GM23338 (cell line): ENCODE data around the gene HTT. TPM values are rescaled to one million over a fixed set of nuclear protein-coding genes. Genes with fewer than 3 reads are reported as not detected.

Experiments
- ATAC-seq: fragments of 200-7000 bp; cut with Tn5 transposase; 3 replicates; pipeline ENCODE4 v1.9.1; 2020
- DNase-seq: peaks from one replicate; pipeline ENCODE4 v3.0.0-alpha.2; 2015; ENCODE audit warnings: low spot score
- H2AFZ ChIP-seq: fragments of 200-600 bp; sonication (generic); 2 replicates; pipeline ENCODE4 v1.8.0; 2016; ENCODE audit warnings: antibody characterized with exemption, mild to moderate bottlenecking, moderate library complexity
- H3F3A ChIP-seq: fragments of 200-600 bp; sonication (generic); replicated peaks from 2 replicates; pipeline ENCODE4 v1.8.0; 2017; ENCODE audit warnings: antibody characterized with exemption, mixed run types, low read depth
- H3K27ac ChIP-seq: fragments of 200-600 bp; sonication (generic); 2 replicates; pipeline ENCODE4 v1.6.1; 2016; ENCODE audit warnings: low read depth
- H3K27me3 ChIP-seq: fragments of 200-600 bp; sonication (generic); 2 replicates; pipeline ENCODE4 v1.8.0; 2016; ENCODE audit warnings: mild to moderate bottlenecking, mixed run types, moderate library complexity; ENCODE audit not compliant: insufficient read depth
- H3K36me3 ChIP-seq: fragments of 200-600 bp; sonication (generic); 2 replicates; pipeline ENCODE4 v1.8.0; 2016; ENCODE audit warnings: mild to moderate bottlenecking; ENCODE audit not compliant: insufficient read depth
- H3K4me1 ChIP-seq: fragments of 200-600 bp; sonication (generic); 2 replicates; pipeline ENCODE4 v1.8.0; 2016; ENCODE audit warnings: mild to moderate bottlenecking, moderate library complexity; ENCODE audit not compliant: insufficient read depth
- H3K4me2 ChIP-seq: fragments of 200-600 bp; sonication (generic); 2 replicates; pipeline ENCODE4 v1.7.1; 2017; ENCODE audit warnings: mixed run types
- H3K4me3 ChIP-seq: fragments of 200-600 bp; sonication (generic); 2 replicates; pipeline ENCODE4 v1.6.1; 2016; ENCODE audit warnings: mixed run types
- H3K79me2 ChIP-seq: fragments of 200-600 bp; sonication (generic); replicated peaks from 2 replicates; pipeline ENCODE4 v1.8.0; 2017; ENCODE audit warnings: mild to moderate bottlenecking; ENCODE audit not compliant: insufficient read depth
- H3K9me2 ChIP-seq: fragments of 200-600 bp; sonication (generic); 2 replicates; pipeline ENCODE4 v1.8.0; 2017; ENCODE audit not compliant: insufficient read depth
- H4K20me1 ChIP-seq: fragments of 200-600 bp; sonication (generic); replicated peaks from 2 replicates; pipeline ENCODE4 v1.8.0; 2017; ENCODE audit warnings: mild to moderate bottlenecking; ENCODE audit not compliant: insufficient read depth
- H3K27ac Mint-ChIP-seq: 2 replicates; pipeline ENCODE4 v1.8.0; 2020; ENCODE audit warnings: inconsistent platforms, mild to moderate bottlenecking, moderate library complexity, mixed read lengths
- H3K27me3 Mint-ChIP-seq: 3 replicates; pipeline ENCODE4 v1.8.0; 2022; ENCODE audit warnings: low read depth, mild to moderate bottlenecking, moderate library complexity, mixed read lengths, inconsistent platforms; ENCODE audit not compliant: insufficient read depth, poor library complexity
- H3K36me3 Mint-ChIP-seq: 3 replicates; pipeline ENCODE4 v1.8.0; 2021; ENCODE audit warnings: low read depth, mild to moderate bottlenecking, inconsistent platforms, moderate library complexity, mixed read lengths
- H3K4me1 Mint-ChIP-seq: 3 replicates; pipeline ENCODE4 v1.8.0; 2020; ENCODE audit warnings: mild to moderate bottlenecking, inconsistent platforms, mixed read lengths
- H3K4me3 Mint-ChIP-seq: 3 replicates; pipeline ENCODE4 v1.8.0; 2021; ENCODE audit warnings: moderate library complexity, mild to moderate bottlenecking, inconsistent platforms, mixed read lengths
- H3K9me3 Mint-ChIP-seq: 3 replicates; pipeline ENCODE4 v1.8.0; 2020; ENCODE audit warnings: moderate library complexity, mild to moderate bottlenecking, inconsistent platforms, mixed read lengths
- CTCF ChIP-seq, 2 experiments: fragments of 200-600 bp in 1 of 2; sonication (generic) in 1 of 2; conservative IDR thresholded peaks; 2 replicates each; pipeline versions ENCODE4 v1.5.1 to v1.6.1; 2016 to 2017; ENCODE audit warnings: antibody characterized with exemption in 2 of 2, low read depth in 2 of 2, mild to moderate bottlenecking in 2 of 2, moderate library complexity in 1 of 2
- EZH2 ChIP-seq: fragments of 200-600 bp; sonication (generic); IDR thresholded peaks from one replicate; pipeline ENCODE4 v1.8.0; 2017; ENCODE audit warnings: antibody characterized with exemption, mild to moderate bottlenecking, low read depth; ENCODE audit not compliant: unreplicated experiment
- EZH2phosphoT487 ChIP-seq: fragments of 200-600 bp; sonication (generic); IDR thresholded peaks from one replicate; pipeline ENCODE4 v1.8.1; 2018; ENCODE audit warnings: antibody characterized with exemption; ENCODE audit not compliant: unreplicated experiment
- JUNB ChIP-seq: IDR thresholded peaks from one replicate; pipeline ENCODE4 v1.6.1; 2016; ENCODE audit warnings: antibody characterized with exemption; ENCODE audit not compliant: unreplicated experiment
- NANOG ChIP-seq: IDR thresholded peaks from 2 replicates; pipeline ENCODE4 v1.6.1; 2016; ENCODE audit warnings: antibody characterized with exemption, borderline replicate concordance
- POLR2AphosphoS5 ChIP-seq: IDR thresholded peaks from 2 replicates; pipeline ENCODE4 v1.6.1; 2016; ENCODE audit warnings: antibody characterized with exemption, low read depth
- STAT1 ChIP-seq: IDR thresholded peaks from one replicate; pipeline ENCODE4 v1.6.1; 2016; ENCODE audit warnings: antibody characterized with exemption; ENCODE audit not compliant: unreplicated experiment
- polyA plus RNA-seq: library from polyadenylated mRNA; unstranded; fragments of >200 nt; fragmentation: Nextera tagmentation; extraction: Ambion mirVana; gene quantifications from 2 replicates; pipeline ENCODE4 v1.2.1, GENCODE V29; 2016
- total RNA-seq: library from RNA; depleted of rRNA; stranded (reverse); fragments of >200 nt; shearing (Covaris generic); gene quantifications from 2 replicates; pipeline ENCODE4 v1.2.3, GENCODE V29; 2014
- TF ChIP-seq, protein P1 (sequence below): IDR thresholded peaks from one replicate; pipeline ENCODE4 v1.6.1; 2018; ENCODE audit warnings: antibody characterized with exemption; ENCODE audit not compliant: unreplicated experiment
- TF ChIP-seq, protein P2 (sequence below): fragments of 250-450 bp; sonication (Bioruptor Pico); IDR thresholded peaks from 2 replicates; pipeline ENCODE4 v1.5.0; 2020; ENCODE audit warnings: mild to moderate bottlenecking, moderate library complexity

Gene HTT
- total and polyA plus RNA-seq, 2 experiments from 2014 or later = 26.6 to 67.7 TPM

DNA sequence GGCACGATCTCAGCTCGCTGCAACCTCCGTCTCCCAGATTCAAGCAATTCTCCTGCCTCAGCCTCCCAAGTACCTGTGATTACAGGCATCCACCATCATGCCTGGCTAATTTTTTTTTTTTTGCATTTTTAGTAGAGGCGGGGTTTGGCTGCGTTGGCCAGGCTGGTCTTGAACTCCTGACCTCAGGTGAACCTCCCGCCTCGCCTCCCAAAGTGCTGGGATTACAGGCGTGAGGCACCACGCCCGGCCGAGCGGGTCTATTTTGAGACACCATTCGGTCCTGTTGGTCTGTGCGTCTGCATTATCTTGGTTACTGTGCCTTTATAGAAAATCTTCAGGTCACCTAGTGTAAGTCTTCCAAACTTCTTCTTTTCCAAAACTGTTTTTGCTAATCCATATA lies 196.7 kb downstream of the HTT start (continued):
- TF ChIP-seq CTCF (conservative IDR thresholded peaks at IDR 0.05; ENCODE audit: low read depth in 2 of 2) (no peak), EZH2phosphoT487 (no peak), NANOG (no peak), STAT1 (no peak)
- TF ChIP-seq, protein P1, sequence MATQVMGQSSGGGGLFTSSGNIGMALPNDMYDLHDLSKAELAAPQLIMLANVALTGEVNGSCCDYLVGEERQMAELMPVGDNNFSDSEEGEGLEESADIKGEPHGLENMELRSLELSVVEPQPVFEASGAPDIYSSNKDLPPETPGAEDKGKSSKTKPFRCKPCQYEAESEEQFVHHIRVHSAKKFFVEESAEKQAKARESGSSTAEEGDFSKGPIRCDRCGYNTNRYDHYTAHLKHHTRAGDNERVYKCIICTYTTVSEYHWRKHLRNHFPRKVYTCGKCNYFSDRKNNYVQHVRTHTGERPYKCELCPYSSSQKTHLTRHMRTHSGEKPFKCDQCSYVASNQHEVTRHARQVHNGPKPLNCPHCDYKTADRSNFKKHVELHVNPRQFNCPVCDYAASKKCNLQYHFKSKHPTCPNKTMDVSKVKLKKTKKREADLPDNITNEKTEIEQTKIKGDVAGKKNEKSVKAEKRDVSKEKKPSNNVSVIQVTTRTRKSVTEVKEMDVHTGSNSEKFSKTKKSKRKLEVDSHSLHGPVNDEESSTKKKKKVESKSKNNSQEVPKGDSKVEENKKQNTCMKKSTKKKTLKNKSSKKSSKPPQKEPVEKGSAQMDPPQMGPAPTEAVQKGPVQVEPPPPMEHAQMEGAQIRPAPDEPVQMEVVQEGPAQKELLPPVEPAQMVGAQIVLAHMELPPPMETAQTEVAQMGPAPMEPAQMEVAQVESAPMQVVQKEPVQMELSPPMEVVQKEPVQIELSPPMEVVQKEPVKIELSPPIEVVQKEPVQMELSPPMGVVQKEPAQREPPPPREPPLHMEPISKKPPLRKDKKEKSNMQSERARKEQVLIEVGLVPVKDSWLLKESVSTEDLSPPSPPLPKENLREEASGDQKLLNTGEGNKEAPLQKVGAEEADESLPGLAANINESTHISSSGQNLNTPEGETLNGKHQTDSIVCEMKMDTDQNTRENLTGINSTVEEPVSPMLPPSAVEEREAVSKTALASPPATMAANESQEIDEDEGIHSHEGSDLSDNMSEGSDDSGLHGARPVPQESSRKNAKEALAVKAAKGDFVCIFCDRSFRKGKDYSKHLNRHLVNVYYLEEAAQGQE = no peak

GRCh38 chr4:3276986-3277385 lies 202.5 kb downstream of the HTT start:
- Mint-ChIP-seq H3K4me1 (no peaks in the 10 kb centered on the region), H3K9me3 (peaks cover 10% of the 10 kb centered on the region; the same call in 2 of the 3 replicates), H3K27me3 (peaks cover 4% of the 10 kb centered on the region), H3K36me3 (peaks cover 2% of the 10 kb centered on the region; the same call in 1 of the 3 replicates), H3K4me3 (no peak overlapping the region), H3K27ac (no peak overlapping the region)
- Histone ChIP-seq H3K27ac (no peak overlapping the region), H3K4me3 (no peak overlapping the region), H2AFZ (no peak overlapping the region), H3K4me2 (no peak overlapping the region), H3K79me2 (no peaks in the 10 kb centered on the region), H3K36me3 (no peaks in the 10 kb centered on the region), H3F3A (no peaks in the 10 kb centered on the region), H3K27me3 (no peaks in the 10 kb centered on the region), H3K9me2 (no peaks in the 10 kb centered on the region), H3K4me1 (no peaks in the 10 kb centered on the region), H4K20me1 (no peaks in the 10 kb centered on the region)
- TF ChIP-seq EZH2 (no peak), POLR2AphosphoS5 (no peak), JUNB (no peak)
- TF ChIP-seq, protein P2, sequence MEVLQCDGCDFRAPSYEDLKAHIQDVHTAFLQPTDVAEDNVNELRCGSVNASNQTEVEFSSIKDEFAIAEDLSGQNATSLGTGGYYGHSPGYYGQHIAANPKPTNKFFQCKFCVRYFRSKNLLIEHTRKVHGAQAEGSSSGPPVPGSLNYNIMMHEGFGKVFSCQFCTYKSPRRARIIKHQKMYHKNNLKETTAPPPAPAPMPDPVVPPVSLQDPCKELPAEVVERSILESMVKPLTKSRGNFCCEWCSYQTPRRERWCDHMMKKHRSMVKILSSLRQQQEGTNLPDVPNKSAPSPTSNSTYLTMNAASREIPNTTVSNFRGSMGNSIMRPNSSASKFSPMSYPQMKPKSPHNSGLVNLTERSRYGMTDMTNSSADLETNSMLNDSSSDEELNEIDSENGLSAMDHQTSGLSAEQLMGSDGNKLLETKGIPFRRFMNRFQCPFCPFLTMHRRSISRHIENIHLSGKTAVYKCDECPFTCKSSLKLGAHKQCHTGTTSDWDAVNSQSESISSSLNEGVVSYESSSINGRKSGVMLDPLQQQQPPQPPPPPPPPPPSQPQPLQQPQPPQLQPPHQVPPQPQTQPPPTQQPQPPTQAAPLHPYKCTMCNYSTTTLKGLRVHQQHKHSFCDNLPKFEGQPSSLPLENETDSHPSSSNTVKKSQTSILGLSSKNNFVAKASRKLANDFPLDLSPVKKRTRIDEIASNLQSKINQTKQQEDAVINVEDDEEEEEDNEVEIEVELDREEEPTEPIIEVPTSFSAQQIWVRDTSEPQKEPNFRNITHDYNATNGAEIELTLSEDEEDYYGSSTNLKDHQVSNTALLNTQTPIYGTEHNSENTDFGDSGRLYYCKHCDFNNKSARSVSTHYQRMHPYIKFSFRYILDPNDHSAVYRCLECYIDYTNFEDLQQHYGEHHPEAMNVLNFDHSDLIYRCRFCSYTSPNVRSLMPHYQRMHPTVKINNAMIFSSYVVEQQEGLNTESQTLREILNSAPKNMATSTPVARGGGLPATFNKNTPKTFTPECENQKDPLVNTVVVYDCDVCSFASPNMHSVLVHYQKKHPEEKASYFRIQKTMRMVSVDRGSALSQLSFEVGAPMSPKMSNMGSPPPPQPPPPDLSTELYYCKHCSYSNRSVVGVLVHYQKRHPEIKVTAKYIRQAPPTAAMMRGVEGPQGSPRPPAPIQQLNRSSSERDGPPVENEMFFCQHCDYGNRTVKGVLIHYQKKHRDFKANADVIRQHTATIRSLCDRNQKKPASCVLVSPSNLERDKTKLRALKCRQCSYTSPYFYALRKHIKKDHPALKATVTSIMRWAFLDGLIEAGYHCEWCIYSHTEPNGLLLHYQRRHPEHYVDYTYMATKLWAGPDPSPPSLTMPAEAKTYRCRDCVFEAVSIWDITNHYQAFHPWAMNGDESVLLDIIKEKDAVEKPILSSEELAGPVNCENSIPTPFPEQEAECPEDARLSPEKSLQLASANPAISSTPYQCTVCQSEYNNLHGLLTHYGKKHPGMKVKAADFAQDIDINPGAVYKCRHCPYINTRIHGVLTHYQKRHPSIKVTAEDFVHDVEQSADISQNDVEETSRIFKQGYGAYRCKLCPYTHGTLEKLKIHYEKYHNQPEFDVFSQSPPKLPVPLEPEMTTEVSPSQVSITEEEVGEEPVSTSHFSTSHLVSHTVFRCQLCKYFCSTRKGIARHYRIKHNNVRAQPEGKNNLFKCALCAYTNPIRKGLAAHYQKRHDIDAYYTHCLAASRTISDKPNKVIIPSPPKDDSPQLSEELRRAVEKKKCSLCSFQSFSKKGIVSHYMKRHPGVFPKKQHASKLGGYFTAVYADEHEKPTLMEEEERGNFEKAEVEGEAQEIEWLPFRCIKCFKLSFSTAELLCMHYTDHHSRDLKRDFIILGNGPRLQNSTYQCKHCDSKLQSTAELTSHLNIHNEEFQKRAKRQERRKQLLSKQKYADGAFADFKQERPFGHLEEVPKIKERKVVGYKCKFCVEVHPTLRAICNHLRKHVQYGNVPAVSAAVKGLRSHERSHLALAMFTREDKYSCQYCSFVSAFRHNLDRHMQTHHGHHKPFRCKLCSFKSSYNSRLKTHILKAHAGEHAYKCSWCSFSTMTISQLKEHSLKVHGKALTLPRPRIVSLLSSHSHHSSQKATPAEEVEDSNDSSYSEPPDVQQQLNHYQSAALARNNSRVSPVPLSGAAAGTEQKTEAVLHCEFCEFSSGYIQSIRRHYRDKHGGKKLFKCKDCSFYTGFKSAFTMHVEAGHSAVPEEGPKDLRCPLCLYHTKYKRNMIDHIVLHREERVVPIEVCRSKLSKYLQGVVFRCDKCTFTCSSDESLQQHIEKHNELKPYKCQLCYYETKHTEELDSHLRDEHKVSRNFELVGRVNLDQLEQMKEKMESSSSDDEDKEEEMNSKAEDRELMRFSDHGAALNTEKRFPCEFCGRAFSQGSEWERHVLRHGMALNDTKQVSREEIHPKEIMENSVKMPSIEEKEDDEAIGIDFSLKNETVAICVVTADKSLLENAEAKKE (CRISPR knock-in tag) = no peak
- ATAC-seq = no peak
- no peak for DNase-seq
